ENCODE measurements around the gene IQSEC3.

IQSEC3 gene

GRCh38 chr12:159156-159782 lies 92.7 kb downstream of the IQSEC3 start:
- no peak for DNase-seq (ENCODE audit: low read depth in 2 of 2)
- H3K4me3 ChIP-seq (replicated peaks in 1 of 2; ENCODE audit: low read depth in 2 of 2, low read length in 2 of 2), result no peak overlapping the region
- TF ChIP-seq CTCF (IDR thresholded peaks at IDR 0.05; ENCODE audit: low read depth, low read length), result no peak

- no peak for DNase-seq (ENCODE audit: low read depth in 2 of 2)
- no peak overlapping the region for H3K4me3 ChIP-seq (replicated peaks in 1 of 2; ENCODE audit: low read depth in 2 of 2, low read length in 2 of 2)
- no peak for TF ChIP-seq CTCF (IDR thresholded peaks at IDR 0.05; ENCODE audit: low read depth, low read length)
Measured at GRCh38 chr12:160858-161257, 94.3 kb downstream of the IQSEC3 start.

- no peak for TF ChIP-seq CTCF (IDR thresholded peaks at IDR 0.05; ENCODE audit: low read depth, low read length)
- DNase-seq (ENCODE audit: low read depth in 2 of 2), result no peak
Measured at GRCh38 chr12:161823-162222, 95.3 kb downstream of the IQSEC3 start.

GRCh38 chr12:162467-163307 lies 96.1 kb downstream of the IQSEC3 start:
- no peak for TF ChIP-seq CTCF (IDR thresholded peaks at IDR 0.05; ENCODE audit: low read depth, low read length)
- no peak overlapping the region for H3K4me3 ChIP-seq (replicated peaks in 1 of 2; ENCODE audit: low read depth in 2 of 2, low read length in 2 of 2)
- DNase-seq (ENCODE audit: low read depth in 2 of 2), result no peak

More at GRCh38 chr12:161823-162222, 95.3 kb downstream of the IQSEC3 start:
- no peak overlapping the region for H3K4me3 ChIP-seq (replicated peaks in 1 of 2; ENCODE audit: low read depth in 2 of 2, low read length in 2 of 2)

GRCh38 chr12:163406-163986 lies 96.9 kb downstream of the IQSEC3 start:
- H3K4me3 ChIP-seq (replicated peaks in 1 of 2; ENCODE audit: low read depth in 2 of 2, low read length in 2 of 2), result no peak overlapping the region
- DNase-seq (ENCODE audit: low read depth in 2 of 2), result no peak
- no peak for TF ChIP-seq CTCF (IDR thresholded peaks at IDR 0.05; ENCODE audit: low read depth, low read length)

GRCh38 chr12:164207-164606 lies 97.6 kb downstream of the IQSEC3 start:
- TF ChIP-seq CTCF (IDR thresholded peaks at IDR 0.05; ENCODE audit: low read depth, low read length), result no peak

More at GRCh38 chr12:164207-164606, 97.6 kb downstream of the IQSEC3 start:
- no peak for DNase-seq (ENCODE audit: low read depth in 2 of 2)
- H3K4me3 ChIP-seq (replicated peaks in 1 of 2; ENCODE audit: low read depth in 2 of 2, low read length in 2 of 2), result no peak overlapping the region

Data from cardiac fibroblast (primary cell).